Neural progenitor cell (in vitro differentiated cells): Measurements from ENCODE around the gene PGM2. TPM values are rescaled to one million over a fixed set of nuclear protein-coding genes. Genes with fewer than 3 reads are reported as not detected.

Source experiments
- DNase-seq: peaks from one replicate; pipeline ENCODE4 v3.0.0-alpha.2; 2016; ENCODE audit warnings: low spot score
- H2AFZ ChIP-seq: fragments of 200-600 bp; sonication (generic); replicated peaks from 2 replicates; pipeline ENCODE4 v1.6.1; 2016; ENCODE audit warnings: antibody characterized with exemption
- H3F3A ChIP-seq: fragments of 200-600 bp; sonication (generic); 2 replicates; pipeline ENCODE4 v1.6.1; 2016; ENCODE audit warnings: antibody characterized with exemption, low read depth
- H3K27ac ChIP-seq: fragments of 200-600 bp; sonication (generic); 2 replicates; pipeline ENCODE4 v1.5.1; 2016; ENCODE audit warnings: mild to moderate bottlenecking
- H3K27me3 ChIP-seq: fragments of 200-600 bp; sonication (generic); 2 replicates; pipeline ENCODE4 v1.6.1; 2016; ENCODE audit warnings: mild to moderate bottlenecking, moderate library complexity
- H3K36me3 ChIP-seq: fragments of 200-600 bp; sonication (generic); 2 replicates; pipeline ENCODE4 v1.5.1; 2016
- H3K4me1 ChIP-seq: fragments of 200-600 bp; sonication (generic); 2 replicates; pipeline ENCODE4 v1.6.1; 2016; ENCODE audit warnings: mixed run types
- H3K4me2 ChIP-seq: fragments of 200-600 bp; sonication (generic); 2 replicates; pipeline ENCODE4 v1.6.1; 2016
- H3K4me3 ChIP-seq: fragments of 200-600 bp; sonication (generic); 2 replicates; pipeline ENCODE4 v1.5.1; 2016
- H3K79me2 ChIP-seq: fragments of 200-600 bp; sonication (generic); 2 replicates; pipeline ENCODE4 v1.6.1; 2016; ENCODE audit warnings: low read depth
- H3K9ac ChIP-seq: fragments of 200-600 bp; sonication (generic); 2 replicates; pipeline ENCODE4 v1.6.1; 2016
- H3K9me3 ChIP-seq: fragments of 200-600 bp; sonication (generic); 2 replicates; pipeline ENCODE4 v1.5.1; 2016; ENCODE audit warnings: low read depth
- H4K20me1 ChIP-seq: fragments of 200-600 bp; sonication (generic); 2 replicates; pipeline ENCODE4 v1.6.1; 2016; ENCODE audit warnings: low read depth
- H3K27ac Mint-ChIP-seq: 3 replicates; pipeline ENCODE4 v1.8.0; 2021; ENCODE audit warnings: mixed read lengths
- H3K27me3 Mint-ChIP-seq: 2 replicates; pipeline ENCODE4 v1.8.0; 2022; ENCODE audit warnings: low read depth, mild to moderate bottlenecking, inconsistent platforms, moderate library complexity, mixed read lengths; ENCODE audit not compliant: insufficient read depth
- H3K36me3 Mint-ChIP-seq: 3 replicates; pipeline ENCODE4 v1.8.0; 2021; ENCODE audit warnings: mixed read lengths
- H3K4me1 Mint-ChIP-seq: 3 replicates; pipeline ENCODE4 v1.8.0; 2021; ENCODE audit warnings: mixed read lengths
- H3K4me3 Mint-ChIP-seq: 3 replicates; pipeline ENCODE4 v1.8.0; 2021; ENCODE audit warnings: mild to moderate bottlenecking, moderate library complexity, mixed read lengths
- H3K9me3 Mint-ChIP-seq: 3 replicates; pipeline ENCODE4 v1.8.0; 2020; ENCODE audit warnings: mixed read lengths
- CTCF ChIP-seq: fragments of 200-600 bp; sonication (generic); IDR thresholded peaks from 2 replicates; pipeline ENCODE4 v1.5.1; 2017; ENCODE audit warnings: antibody characterized with exemption, mild to moderate bottlenecking
- EZH2 ChIP-seq: fragments of 200-600 bp; sonication (generic); IDR thresholded peaks from 2 replicates; pipeline ENCODE4 v1.6.1; 2017; ENCODE audit warnings: antibody characterized with exemption, mild to moderate bottlenecking, moderate library complexity
- EZH2phosphoT487 ChIP-seq: fragments of 200-600 bp; sonication (generic); IDR thresholded peaks from 2 replicates; pipeline ENCODE4 v1.6.1; 2017; ENCODE audit warnings: antibody characterized with exemption
- total RNA-seq: library from RNA; depleted of rRNA; stranded (reverse); fragments of >200 nt; gene quantifications from 2 replicates; pipeline ENCODE4 v1.2.3, GENCODE V29; 2015; ENCODE audit warnings: low replicate concordance

The PGM2 gene
- total RNA-seq, 1 donor from 2014 or later: 20.1 TPM

- no peak overlapping the region for H3K27ac Mint-ChIP-seq
- H3K9me3 ChIP-seq: no peaks in the 10 kb centered on the region
- no peaks in the 10 kb centered on the region for H3K79me2 ChIP-seq
- H3K9ac ChIP-seq: no peak overlapping the region
- no peaks in the 10 kb centered on the region for H3K4me1 ChIP-seq
- H3K4me3 Mint-ChIP-seq: no peak overlapping the region
- peaks cover 10% of the 10 kb centered on the region for H3K36me3 Mint-ChIP-seq
- no peak overlapping the region for H3K4me3 ChIP-seq
- no peaks in the 10 kb centered on the region for H3K27me3 Mint-ChIP-seq
- H3K9me3 Mint-ChIP-seq: no peaks in the 10 kb centered on the region
- H3K4me2 ChIP-seq: no peak overlapping the region
- H2AFZ ChIP-seq: no peak overlapping the region
- TF ChIP-seq EZH2phosphoT487 (no peak), EZH2 (no peak), CTCF (no peak)
- no peak for DNase-seq
- H3K27ac ChIP-seq: no peak overlapping the region
- H3K27me3 ChIP-seq: no peaks in the 10 kb centered on the region
- no peaks in the 10 kb centered on the region for H3K4me1 Mint-ChIP-seq
- H3K36me3 ChIP-seq: no peaks in the 10 kb centered on the region
- no peaks in the 10 kb centered on the region for H3F3A ChIP-seq
- H4K20me1 ChIP-seq: no peaks in the 10 kb centered on the region
These were observed 41.8 kb downstream of the PGM2 start for GRCh38 chr4:37868238-37868637.

DNA sequence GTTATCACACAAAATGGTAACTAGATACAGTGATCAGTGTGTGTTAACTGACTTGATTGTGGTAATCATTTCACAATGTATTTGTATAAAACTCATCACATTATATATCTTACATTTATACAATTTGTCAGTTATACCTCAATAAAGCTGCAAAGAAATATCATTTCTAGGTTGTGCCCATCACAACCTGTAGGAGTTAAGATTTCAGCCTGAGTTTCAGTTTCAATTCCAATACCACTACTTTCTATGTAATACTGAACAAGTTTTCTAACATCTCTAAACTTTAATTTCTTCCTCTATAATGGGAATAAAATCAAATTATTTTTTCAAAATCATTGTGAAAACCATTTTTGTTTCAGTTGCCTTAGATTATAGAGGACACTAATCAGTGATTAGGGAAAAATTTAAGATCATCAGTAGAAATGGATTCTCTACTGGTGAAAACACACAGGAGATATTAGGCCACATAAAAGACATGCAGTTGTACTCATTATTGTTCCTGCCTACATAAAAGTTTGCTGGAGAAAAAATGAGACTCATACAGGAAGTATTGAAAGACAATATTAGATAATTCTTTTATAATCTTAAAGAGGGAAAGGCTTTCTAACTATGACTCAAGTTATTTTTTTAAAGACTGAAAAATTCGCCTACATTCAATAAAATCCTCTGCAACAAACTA, 46.0 kb downstream of the PGM2 start:
- Histone ChIP-seq H3K27me3 (no peaks in the 10 kb centered on the region), H2AFZ (no peak overlapping the region)
- H3K27ac Mint-ChIP-seq: no peak overlapping the region

GRCh38 chr4:37873386-37873785, 46.9 kb downstream of the PGM2 start:
- TF ChIP-seq EZH2 (no peak), EZH2phosphoT487 (no peak), CTCF (no peak)
- Histone ChIP-seq H3K9me3 (no peaks in the 10 kb centered on the region), H4K20me1 (no peaks in the 10 kb centered on the region), H3K36me3 (no peaks in the 10 kb centered on the region), H3K4me2 (no peak overlapping the region), H3F3A (no peaks in the 10 kb centered on the region), H3K4me3 (no peak overlapping the region), H3K79me2 (no peaks in the 10 kb centered on the region), H3K27me3 (no peaks in the 10 kb centered on the region), H3K4me1 (no peaks in the 10 kb centered on the region), H2AFZ (no peak overlapping the region), H3K27ac (no peak overlapping the region), H3K9ac (no peak overlapping the region)
- Mint-ChIP-seq H3K27ac (no peak overlapping the region), H3K27me3 (no peaks in the 10 kb centered on the region), H3K4me3 (no peak overlapping the region), H3K9me3 (no peaks in the 10 kb centered on the region), H3K36me3 (no peaks in the 10 kb centered on the region), H3K4me1 (no peaks in the 10 kb centered on the region)
- DNase-seq: no peak

More for the DNA sequence above, 46.0 kb downstream of the PGM2 start:
- no peak for DNase-seq
- Histone ChIP-seq H3F3A (no peaks in the 10 kb centered on the region), H3K27ac (no peak overlapping the region), H3K4me1 (no peaks in the 10 kb centered on the region), H3K4me2 (no peak overlapping the region), H3K36me3 (no peaks in the 10 kb centered on the region), H3K4me3 (no peak overlapping the region), H3K9me3 (no peaks in the 10 kb centered on the region), H3K9ac (no peak overlapping the region), H4K20me1 (no peaks in the 10 kb centered on the region), H3K79me2 (no peaks in the 10 kb centered on the region)
- Mint-ChIP-seq H3K9me3 (no peaks in the 10 kb centered on the region), H3K36me3 (peaks cover 5% of the 10 kb centered on the region), H3K4me3 (no peak overlapping the region), H3K4me1 (no peaks in the 10 kb centered on the region), H3K27me3 (no peaks in the 10 kb centered on the region)
- TF ChIP-seq EZH2 (no peak), CTCF (no peak), EZH2phosphoT487 (no peak)
